ENCODE measurements around the gene SNAPIN. TPM values are rescaled to one million over a fixed set of nuclear protein-coding genes. Genes with fewer than 3 reads are reported as not detected.

SNAPIN gene
- total RNA-seq, 1 experiment from 2014 or later = 39.1 TPM

DNA sequence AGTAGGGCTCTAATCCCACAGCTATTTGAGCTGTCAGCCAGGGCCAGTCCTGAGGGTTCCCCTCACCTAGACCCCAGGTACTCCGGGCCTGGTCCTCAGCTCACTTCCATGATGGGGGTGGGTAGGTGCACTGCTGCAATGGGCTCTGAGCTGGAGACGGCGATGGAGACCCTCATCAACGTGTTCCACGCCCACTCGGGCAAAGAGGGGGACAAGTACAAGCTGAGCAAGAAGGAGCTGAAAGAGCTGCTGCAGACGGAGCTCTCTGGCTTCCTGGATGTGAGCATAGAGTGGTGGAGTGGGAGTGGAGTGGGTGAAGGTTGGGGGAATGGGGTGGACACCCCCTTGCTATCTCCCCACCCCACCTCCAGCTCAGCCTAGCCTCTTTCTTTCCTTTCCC is 28.1 kb upstream of the SNAPIN start:
- Histone ChIP-seq H3K9me2 (ENCODE audit: insufficient read depth) (no peaks in the 10 kb centered on the region), H3K4me3 (replicated peaks in 1 of 2; ENCODE audit: low read depth in 1 of 2, low read length in 2 of 2) (no peak overlapping the region), H2AFZ (ENCODE audit: low read depth, low read length, poor library complexity, severe bottlenecking) (no peak overlapping the region), H3K9me3 (ENCODE audit: control insufficient read depth in 1 of 2, insufficient read depth in 1 of 2, low read depth in 1 of 2, low read length in 2 of 2) (no peaks in the 10 kb centered on the region), H3K36me3 (ENCODE audit: control insufficient read depth in 1 of 2, insufficient read depth in 2 of 2, low read length in 2 of 2) (no peaks in the 10 kb centered on the region), H4K20me1 (ENCODE audit: insufficient read depth) (no peaks in the 10 kb centered on the region), H3K27ac (ENCODE audit: low read depth, low read length) (no peak overlapping the region), H3K4me1 (ENCODE audit: control insufficient read depth in 1 of 2, insufficient read depth in 2 of 2, low read length in 2 of 2) (peaks cover 23 to 44% of the 10 kb centered on the region in 2 experiments), H3K27me3 (ENCODE audit: insufficient read depth, low read length) (no peaks in the 10 kb centered on the region), H3K79me2 (ENCODE audit: insufficient read depth, low read length) (peaks cover 27% of the 10 kb centered on the region), H3K9ac (ENCODE audit: low read length) (no peak overlapping the region; the same call in 1 of the 2 replicates), H3K4me2 (ENCODE audit: low read length) (no peak overlapping the region)
- DNase-seq (ENCODE audit: low read depth, low spot score) (no peak), ATAC-seq (no peak)
- ChIA-PET RAD21 (ENCODE audit: low non-redundant PET in 1 of 2, low total read pairs in 2 of 2, uncharacterized antibody in 2 of 2, unreplicated experiment in 2 of 2) (no interaction called here), POLR2A (interaction anchor here (10.5 kb wide), 1 partner anchor 15 kb away, joined by 172 read pairs; the partner anchor contains the start of genes S100A14 and S100A16), CTCF (no interaction called here)
- TF ChIP-seq POLR2A (IDR thresholded peaks at IDR 0.05; ENCODE audit: borderline replicate concordance, extremely low read depth, insufficient read depth, insufficient read length) (no peak), EZH2 (IDR thresholded peaks at IDR 0.05) (no peak), CBX3 (IDR thresholded peaks at IDR 0.05; ENCODE audit: low read depth) (no peak), SRF (IDR thresholded peaks at IDR 0.05; ENCODE audit: low read depth) (no peak), EGR1 (IDR thresholded peaks at IDR 0.05; ENCODE audit: low read depth) (no peak), JUND (IDR thresholded peaks at IDR 0.05) (no peak), RAD21 (IDR thresholded peaks at IDR 0.05; ENCODE audit: low read depth) (no peak), SIN3A (IDR thresholded peaks at IDR 0.05; ENCODE audit: low read depth) (no peak), ZNF274 (IDR thresholded peaks at IDR 0.05; ENCODE audit: low read depth, low read length) (no peak), TCF7L2 (IDR thresholded peaks at IDR 0.05; ENCODE audit: borderline replicate concordance, extremely low read depth, insufficient read depth, insufficient read length) (no peak), EZH2phosphoT487 (IDR thresholded peaks at IDR 0.05; ENCODE audit: borderline replicate concordance) (no peak), POLR2AphosphoS5 (IDR thresholded peaks at IDR 0.05; ENCODE audit: low read depth, low read length) (no peak), ELF1 (IDR thresholded peaks at IDR 0.05; ENCODE audit: borderline replicate concordance, low read depth) (no peak), SP1 (IDR thresholded peaks at IDR 0.05; ENCODE audit: low read depth) (no peak), CEBPB (IDR thresholded peaks at IDR 0.05; ENCODE audit: low read depth) (no peak), ZFX (IDR thresholded peaks at IDR 0.05) (no peak)
- TF ChIP-seq, protein P1, sequence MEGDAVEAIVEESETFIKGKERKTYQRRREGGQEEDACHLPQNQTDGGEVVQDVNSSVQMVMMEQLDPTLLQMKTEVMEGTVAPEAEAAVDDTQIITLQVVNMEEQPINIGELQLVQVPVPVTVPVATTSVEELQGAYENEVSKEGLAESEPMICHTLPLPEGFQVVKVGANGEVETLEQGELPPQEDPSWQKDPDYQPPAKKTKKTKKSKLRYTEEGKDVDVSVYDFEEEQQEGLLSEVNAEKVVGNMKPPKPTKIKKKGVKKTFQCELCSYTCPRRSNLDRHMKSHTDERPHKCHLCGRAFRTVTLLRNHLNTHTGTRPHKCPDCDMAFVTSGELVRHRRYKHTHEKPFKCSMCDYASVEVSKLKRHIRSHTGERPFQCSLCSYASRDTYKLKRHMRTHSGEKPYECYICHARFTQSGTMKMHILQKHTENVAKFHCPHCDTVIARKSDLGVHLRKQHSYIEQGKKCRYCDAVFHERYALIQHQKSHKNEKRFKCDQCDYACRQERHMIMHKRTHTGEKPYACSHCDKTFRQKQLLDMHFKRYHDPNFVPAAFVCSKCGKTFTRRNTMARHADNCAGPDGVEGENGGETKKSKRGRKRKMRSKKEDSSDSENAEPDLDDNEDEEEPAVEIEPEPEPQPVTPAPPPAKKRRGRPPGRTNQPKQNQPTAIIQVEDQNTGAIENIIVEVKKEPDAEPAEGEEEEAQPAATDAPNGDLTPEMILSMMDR (IDR thresholded peaks at IDR 0.05 in 2 of 3, conservative IDR thresholded peaks at IDR 0.05 in 1 of 3; ENCODE audit: borderline replicate concordance in 1 of 3, insufficient read depth in 1 of 3, low read depth in 2 of 3, low read length in 2 of 3) = no peak
- TF ChIP-seq, protein P2, sequence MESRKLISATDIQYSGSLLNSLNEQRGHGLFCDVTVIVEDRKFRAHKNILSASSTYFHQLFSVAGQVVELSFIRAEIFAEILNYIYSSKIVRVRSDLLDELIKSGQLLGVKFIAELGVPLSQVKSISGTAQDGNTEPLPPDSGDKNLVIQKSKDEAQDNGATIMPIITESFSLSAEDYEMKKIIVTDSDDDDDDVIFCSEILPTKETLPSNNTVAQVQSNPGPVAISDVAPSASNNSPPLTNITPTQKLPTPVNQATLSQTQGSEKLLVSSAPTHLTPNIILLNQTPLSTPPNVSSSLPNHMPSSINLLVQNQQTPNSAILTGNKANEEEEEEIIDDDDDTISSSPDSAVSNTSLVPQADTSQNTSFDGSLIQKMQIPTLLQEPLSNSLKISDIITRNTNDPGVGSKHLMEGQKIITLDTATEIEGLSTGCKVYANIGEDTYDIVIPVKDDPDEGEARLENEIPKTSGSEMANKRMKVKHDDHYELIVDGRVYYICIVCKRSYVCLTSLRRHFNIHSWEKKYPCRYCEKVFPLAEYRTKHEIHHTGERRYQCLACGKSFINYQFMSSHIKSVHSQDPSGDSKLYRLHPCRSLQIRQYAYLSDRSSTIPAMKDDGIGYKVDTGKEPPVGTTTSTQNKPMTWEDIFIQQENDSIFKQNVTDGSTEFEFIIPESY (IDR thresholded peaks at IDR 0.05; ENCODE audit: extremely low read depth, insufficient replicate concordance, low read length) = no peak
- TF ChIP-seq, protein P3, sequence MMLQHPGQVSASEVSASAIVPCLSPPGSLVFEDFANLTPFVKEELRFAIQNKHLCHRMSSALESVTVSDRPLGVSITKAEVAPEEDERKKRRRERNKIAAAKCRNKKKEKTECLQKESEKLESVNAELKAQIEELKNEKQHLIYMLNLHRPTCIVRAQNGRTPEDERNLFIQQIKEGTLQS (IDR thresholded peaks at IDR 0.05) = no peak
- TF ChIP-seq, protein P4, sequence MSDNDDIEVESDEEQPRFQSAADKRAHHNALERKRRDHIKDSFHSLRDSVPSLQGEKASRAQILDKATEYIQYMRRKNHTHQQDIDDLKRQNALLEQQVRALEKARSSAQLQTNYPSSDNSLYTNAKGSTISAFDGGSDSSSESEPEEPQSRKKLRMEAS (IDR thresholded peaks at IDR 0.05) = no peak
- no TSS peak for BruUV-seq (replicated peaks)
- intact Hi-C loops (cut with micrococcal nuclease) = no loop called here
